ENCODE results near the gene PHF5A.
"Not testable (repeated sequence)": the region's sequence is repeated elsewhere in the genome, so short reads cannot be mapped to it uniquely, and the experiment has no call there.

DNA sequence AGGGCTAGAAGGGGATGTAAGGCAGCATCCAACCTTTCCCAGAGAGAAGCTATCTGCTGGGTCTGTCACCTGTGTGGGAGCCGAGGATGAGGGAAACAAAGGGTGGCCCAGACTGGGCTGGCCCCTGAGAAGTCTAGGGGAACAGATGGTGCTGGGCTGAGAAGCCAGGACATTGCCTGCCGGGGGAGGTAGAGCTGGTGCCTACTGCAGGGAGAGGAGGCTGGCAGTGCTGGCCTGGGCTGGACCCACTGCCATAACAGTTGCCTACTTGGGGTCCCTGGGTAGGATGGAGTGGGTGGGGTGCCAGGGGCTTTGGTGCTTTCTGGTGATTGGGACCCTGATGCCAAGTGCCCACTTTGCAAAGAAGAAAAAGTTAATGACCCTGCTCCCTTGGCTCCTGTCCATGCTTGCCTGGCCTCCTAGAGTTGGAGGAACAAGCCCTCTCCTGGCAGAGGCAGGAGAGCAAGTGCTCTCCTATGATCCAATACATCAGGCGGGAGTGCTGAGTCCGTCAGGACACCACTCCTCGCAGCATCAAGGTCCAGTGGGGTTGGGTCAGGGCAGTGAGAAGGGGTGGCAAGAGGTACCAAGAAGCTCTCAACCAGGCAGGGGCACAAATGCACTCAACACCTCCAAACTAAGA lies 34.0 kb downstream of the PHF5A start:
- TF ChIP-seq EZH2 (IDR thresholded peaks at IDR 0.05; ENCODE audit: borderline replicate concordance, low read depth, low read length, severe bottlenecking); POLR2AphosphoS5 (IDR thresholded peaks at IDR 0.05; ENCODE audit: insufficient read depth, low read depth, low read length); POLR2A (IDR thresholded peaks at IDR 0.05; ENCODE audit: low read depth, low read length); FOS (IDR thresholded peaks at IDR 0.05; ENCODE audit: borderline replicate concordance, insufficient read depth, low read length); GATA2 (IDR thresholded peaks at IDR 0.05; ENCODE audit: insufficient read depth, insufficient read length, low read depth, low read length): not testable (repeated sequence)
- TF ChIP-seq, protein P1, sequence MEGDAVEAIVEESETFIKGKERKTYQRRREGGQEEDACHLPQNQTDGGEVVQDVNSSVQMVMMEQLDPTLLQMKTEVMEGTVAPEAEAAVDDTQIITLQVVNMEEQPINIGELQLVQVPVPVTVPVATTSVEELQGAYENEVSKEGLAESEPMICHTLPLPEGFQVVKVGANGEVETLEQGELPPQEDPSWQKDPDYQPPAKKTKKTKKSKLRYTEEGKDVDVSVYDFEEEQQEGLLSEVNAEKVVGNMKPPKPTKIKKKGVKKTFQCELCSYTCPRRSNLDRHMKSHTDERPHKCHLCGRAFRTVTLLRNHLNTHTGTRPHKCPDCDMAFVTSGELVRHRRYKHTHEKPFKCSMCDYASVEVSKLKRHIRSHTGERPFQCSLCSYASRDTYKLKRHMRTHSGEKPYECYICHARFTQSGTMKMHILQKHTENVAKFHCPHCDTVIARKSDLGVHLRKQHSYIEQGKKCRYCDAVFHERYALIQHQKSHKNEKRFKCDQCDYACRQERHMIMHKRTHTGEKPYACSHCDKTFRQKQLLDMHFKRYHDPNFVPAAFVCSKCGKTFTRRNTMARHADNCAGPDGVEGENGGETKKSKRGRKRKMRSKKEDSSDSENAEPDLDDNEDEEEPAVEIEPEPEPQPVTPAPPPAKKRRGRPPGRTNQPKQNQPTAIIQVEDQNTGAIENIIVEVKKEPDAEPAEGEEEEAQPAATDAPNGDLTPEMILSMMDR (IDR thresholded peaks at IDR 0.05; ENCODE audit: extremely low read depth in 1 of 2, insufficient read depth in 1 of 2, low read depth in 1 of 2, low read length in 2 of 2) = not testable (repeated sequence)
- TF ChIP-seq, protein P2, sequence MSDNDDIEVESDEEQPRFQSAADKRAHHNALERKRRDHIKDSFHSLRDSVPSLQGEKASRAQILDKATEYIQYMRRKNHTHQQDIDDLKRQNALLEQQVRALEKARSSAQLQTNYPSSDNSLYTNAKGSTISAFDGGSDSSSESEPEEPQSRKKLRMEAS (IDR thresholded peaks at IDR 0.05; ENCODE audit: insufficient read depth, insufficient read length) = not testable (repeated sequence)

Measured in endothelial cell of umbilical vein (primary cell).